Posterior cingulate gyrus (tissue), 11 donors: ENCODE data around the gene NAB2.
A peak's percentile ranks its signal among the peaks of the same experiment; 100 is the strongest.
"Not testable (repeated sequence)": the region's sequence is repeated elsewhere in the genome, so short reads cannot be mapped to it uniquely, and the experiment has no call there.

ENCODE experiments used
- DNase-seq, 10 donors: peaks; one replicate each; pipeline versions ENCODE4 v3.0.0 to v3.0.0-alpha.2; 2020 to 2021; ENCODE audit warnings: mixed read lengths in 3 of 10
- intact Hi-C: fragments of 100-400 bp; cut with DNase I; formaldehyde crosslinking; loops from one replicate; pipeline ENCODE4 v1.15.1; 2023

The NAB2 gene

DNA sequence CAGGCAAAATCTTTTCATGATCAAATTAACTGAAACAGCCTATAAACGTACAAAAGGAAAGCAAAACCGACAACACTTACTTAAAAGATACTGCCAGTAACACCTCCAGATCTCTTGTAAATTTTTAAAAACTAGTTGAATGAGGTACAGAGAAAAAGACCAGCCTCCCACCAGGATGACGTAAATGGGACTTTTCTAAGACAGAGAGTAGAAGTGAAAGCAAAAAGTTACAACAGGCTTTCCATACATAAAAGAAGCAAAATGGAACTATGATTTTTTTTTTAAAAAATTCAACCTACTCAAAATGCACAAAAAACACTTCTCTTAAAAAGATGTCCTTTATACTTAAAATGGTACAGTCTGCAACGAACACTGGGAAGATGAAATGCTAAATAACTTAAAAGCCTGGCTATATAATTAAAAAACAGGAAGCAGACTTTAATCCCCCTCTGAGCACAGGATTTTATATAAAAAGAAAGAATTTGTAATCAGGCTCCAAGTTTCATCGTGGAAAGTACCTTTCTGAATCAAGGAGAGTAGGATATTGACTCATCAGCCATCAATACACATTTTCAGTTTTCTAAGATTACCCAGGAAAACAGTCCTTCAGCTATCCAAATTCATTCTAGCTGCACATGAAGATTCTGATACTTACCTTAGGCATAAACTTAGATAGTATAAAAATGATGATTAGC lies 24.8 kb upstream of the NAB2 start:
- no peak for DNase-seq
- intact Hi-C loops: loop anchor here (5.0 kb wide), 1 partner anchor 302 kb away; the partner anchor contains the start of gene HSD17B6

- DNase-seq: no peak
- intact Hi-C loops: no loop called here
These were observed 22.7 kb upstream of the NAB2 start for GRCh38 chr12:57066245-57066644.

DNA sequence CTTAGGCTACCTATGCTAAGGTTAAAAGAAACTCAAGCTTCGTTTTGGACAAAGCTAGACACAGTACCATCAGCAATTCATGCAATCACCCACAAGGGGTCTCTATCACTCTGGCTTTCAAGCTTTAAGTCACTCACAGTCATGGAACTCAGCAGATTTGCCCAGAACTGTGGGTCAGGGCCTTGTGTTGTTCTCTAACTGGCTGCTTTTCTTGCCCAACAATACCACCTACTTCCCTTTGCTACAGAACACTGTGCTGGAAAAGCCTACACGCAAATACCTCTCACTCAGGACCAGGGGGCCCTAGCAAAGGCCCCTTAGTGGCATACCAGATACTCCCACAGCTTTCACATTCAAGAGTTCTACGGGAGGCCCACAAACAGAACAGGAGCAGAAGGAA lies 19.4 kb upstream of the NAB2 start:
- intact Hi-C loops: loop anchor here (1.0 kb wide), 1 partner anchor 43 kb away; no protein-coding TSS in a partner anchor
- DNase-seq: peak in 4 of 10 donors; percentile 50 to 82 (median 55)

DNA sequence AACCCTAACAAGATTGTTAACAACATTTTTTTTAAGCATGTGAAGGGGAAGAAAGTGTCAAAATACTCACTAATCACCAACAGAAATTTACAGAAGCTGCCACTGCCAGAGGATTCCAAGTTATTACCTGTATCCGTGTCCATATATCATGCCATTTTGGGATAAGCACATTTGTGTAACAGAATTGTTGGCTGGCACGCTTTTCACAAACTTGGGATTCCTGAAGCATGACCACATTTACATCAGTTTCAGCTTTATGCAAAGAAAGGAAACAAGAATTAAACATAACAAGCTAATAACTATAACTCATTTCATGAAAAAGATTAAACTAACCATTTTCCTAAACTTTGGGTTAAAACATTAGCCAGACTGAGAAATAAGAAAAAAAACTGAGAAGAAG lies 16.3 kb upstream of the NAB2 start:
- DNase-seq: no peak
- intact Hi-C loops: no loop called here

- DNase-seq, intact Hi-C loops: not testable (repeated sequence)
These were observed 15.1 kb upstream of the NAB2 start for GRCh38 chr12:57073566-57074450.

DNA sequence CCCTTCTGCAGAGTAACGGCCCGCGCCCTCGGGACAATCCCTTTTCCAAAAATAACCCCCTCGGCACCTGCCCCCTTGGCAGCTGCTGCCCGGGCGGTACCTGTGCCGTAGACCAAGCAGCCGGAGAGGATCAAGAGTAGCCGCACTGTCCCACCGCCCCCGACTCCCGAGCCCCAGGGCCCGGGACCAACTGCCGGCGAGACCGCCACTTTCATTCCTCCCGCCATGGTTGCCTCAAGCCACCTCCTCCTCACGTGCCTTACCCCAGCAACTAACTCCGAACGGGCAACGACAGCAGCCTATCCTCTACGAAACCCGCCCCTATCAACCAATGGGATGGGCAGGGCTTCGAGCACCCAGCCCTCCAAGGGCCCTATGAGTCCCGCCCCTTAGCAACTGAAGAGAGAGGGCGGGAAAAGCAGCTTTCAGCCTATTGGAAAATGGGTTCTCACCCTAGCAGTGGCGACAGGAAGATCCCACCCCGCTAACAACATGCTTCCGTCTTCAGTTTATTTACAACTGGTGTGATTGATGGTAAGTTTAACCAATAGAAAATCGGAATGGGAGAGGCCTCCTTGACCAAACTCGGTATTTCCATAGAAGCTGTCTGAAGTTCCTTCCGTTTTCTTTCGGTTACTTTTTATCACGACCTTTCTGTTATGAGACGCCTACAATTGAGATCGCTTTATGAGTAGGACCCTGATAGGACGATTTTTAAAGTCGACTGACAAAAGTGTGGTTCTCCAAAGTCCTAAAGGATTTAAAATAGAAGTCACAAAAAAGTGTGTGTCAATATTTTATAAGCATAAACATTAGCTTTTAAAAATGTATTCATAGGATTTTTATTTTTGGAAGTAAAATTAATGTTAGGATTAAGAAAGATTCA lies 10.2 kb upstream of the NAB2 start, which contains the start of gene NEMP1:
NEMP1 (minus strand) TSS at position 273 of the 886 bp plus-strand sequence; CDS start at position 227, 46 bp downstream.
- DNase-seq: peak; percentile 94 to 100 (median 98)
- intact Hi-C loops: no loop called here

DNA sequence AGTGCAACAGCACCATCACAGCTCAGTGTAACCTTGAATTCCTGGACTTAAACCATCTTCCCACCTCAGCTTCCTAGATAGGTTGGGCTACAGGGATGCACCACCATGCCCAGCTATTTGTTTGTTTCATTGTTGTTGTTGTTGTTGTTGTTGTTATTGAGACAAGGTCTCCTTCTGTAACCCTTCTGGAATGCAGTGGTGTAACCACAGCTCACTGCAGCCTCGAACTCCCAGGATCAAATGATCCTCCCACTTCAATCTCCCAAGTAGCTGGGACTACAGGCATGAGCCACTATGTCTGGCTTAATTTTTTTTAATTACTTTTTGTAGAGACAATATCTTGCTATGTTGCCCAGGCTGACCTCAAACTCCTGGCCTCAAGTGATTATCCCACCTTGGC lies 9.1 kb upstream of the NAB2 start:
- DNase-seq: no peak
- intact Hi-C loops: no loop called here

GRCh38 chr12:57080855-57081254 lies 8.1 kb upstream of the NAB2 start:
- intact Hi-C loops: no loop called here
- DNase-seq: no peak

- intact Hi-C loops: no loop called here
These were observed 2.9 kb upstream of the NAB2 start for GRCh38 chr12:57085999-57086492.

DNA sequence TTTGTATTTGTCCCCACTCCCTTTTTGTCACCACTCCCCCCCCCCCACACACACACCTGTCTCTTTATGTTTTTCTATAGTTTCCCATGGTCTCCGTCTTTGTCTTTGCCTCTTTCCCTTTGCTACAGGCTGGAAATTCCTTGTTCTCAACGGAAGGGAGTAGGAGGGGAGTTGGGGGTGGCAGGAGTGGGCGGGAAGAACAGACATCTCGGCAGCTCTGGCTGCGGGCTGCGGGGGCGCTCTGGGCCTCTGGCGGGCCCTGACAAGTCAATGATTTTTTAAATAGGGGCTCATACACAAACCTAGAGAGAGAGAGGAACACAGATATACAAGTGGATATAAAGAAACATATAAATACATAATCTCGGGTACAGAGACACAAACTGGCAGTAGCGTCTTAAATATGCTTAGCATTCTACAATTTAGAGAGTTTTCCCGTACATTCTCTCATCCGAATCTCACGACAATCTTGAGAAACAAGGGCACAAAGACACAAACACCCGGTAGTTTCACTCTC lies 2.4 kb upstream of the NAB2 start:
- peak in 7 of 10 donors; percentile 52 to 95 (median 61) for DNase-seq
- intact Hi-C loops: no loop called here

More at GRCh38 chr12:57085999-57086492, 2.9 kb upstream of the NAB2 start:
- peak in 2 of 10 donors; percentile 29 to 75 for DNase-seq

GRCh38 chr12:57087010-57087690 lies 1.8 kb upstream of the NAB2 start:
- intact Hi-C loops: no loop called here
- DNase-seq: peak in 8 of 10 donors; percentile 50 to 91 (median 64)

DNA sequence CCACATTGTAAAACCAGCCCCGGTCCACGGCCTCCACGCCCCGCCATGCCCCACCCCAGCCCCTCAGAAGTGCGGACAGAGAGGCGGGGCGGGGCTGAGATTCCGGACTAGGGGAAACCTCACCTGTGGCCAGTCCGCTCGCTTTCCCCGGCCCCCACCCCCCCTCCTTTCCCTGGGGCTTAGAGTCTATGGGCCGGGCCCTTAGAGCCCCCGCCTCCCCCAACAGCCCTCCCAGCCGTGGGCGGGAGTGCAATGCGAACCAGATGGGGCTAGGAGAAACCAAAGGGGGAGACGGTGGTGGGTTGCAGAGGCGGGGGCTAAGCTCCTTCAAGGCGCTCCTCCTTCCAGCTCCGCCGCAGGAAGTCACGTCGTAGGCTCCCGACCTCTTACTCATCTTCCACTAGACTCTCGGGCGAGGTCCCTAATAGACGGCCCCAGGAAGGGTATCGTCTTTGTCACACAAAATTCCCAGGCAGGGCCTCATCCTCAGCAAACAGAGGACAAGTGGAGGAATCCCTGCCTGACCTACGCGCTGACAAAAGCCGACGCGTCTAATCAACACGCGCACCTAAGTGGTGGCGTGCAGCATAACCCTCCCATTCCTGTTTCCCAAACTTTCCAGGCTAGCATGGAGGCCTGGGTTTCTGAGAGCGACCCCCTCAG lies 1.1 kb upstream of the NAB2 start:
- intact Hi-C loops: no loop called here
- peak in 4 of 10 donors; percentile 19 to 82 (median 56) for DNase-seq

GRCh38 chr12:57089271-57090245 lies 644 bp downstream of the NAB2 start:
- intact Hi-C loops: no loop called here

GRCh38 chr12:57090490-57090889 lies 1.6 kb downstream of the NAB2 start:
- intact Hi-C loops: no loop called here
- DNase-seq: no peak

More at GRCh38 chr12:57089271-57090245, 644 bp downstream of the NAB2 start:
- peak in 6 of 10 donors; percentile 41 to 90 (median 47) for DNase-seq

- peak in 8 of 10 donors; percentile 54 to 95 (median 70) for DNase-seq
- intact Hi-C loops: no loop called here
These were observed 2.2 kb downstream of the NAB2 start for GRCh38 chr12:57090924-57091637.

DNA sequence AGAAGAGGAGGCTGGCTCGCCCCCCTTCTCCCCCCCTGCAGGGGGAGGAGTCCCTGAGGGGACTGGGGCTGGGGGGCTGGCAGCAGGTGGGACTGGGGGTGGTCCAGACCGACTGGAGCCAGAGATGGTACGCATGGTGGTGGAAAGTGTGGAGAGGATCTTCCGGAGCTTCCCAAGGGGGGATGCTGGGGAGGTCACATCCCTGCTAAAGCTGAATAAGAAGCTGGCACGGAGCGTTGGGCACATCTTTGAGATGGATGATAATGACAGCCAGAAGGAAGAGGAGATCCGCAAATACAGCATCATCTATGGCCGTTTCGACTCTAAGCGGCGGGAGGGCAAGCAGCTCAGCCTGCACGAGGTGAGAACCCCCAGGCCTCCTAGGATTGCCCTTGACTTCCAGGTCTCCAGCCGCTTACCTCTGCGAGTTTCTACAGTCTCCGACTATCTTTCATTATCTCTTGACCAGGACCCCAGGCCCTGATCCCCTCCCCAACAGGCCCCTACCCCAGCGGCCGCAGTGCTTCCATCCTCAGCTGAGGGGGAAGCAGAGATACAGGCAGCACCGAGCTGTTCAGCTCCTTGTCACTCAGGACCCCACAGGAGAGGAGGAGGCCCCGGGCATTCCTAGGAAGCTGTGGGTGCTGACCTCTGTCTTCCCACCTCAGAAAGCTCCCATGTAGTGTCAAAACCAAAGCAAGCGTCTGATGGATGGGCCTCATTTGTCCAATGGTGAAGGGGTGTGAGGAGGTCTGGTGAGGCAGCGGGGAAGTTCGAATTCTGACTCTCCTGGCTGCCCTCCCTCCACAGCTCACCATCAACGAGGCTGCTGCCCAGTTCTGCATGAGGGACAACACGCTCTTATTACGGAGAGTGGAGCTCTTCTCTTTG lies 3.0 kb downstream of the NAB2 start:
- intact Hi-C loops: no loop called here
- DNase-seq: peak in 1 of 10 donors; percentile 72
